RWPE2 (cell line): ENCODE results near the gene ZNF891.

Experiments
- ATAC-seq: fragments of 200-7000 bp; cut with Tn5 transposase; 3 replicates; pipeline ENCODE4 v1.9.1; 2021; ENCODE audit warnings: low read depth
- DNase-seq: peaks from one replicate; pipeline ENCODE4 v3.0.0-alpha.2; 2020; ENCODE audit warnings: low spot score
- H3K27ac ChIP-seq: fragments of 450-650 bp; 2 replicates; pipeline ENCODE4 v1.5.1; 2017; ENCODE audit warnings: mild to moderate bottlenecking; ENCODE audit not compliant: poor library complexity, severe bottlenecking
- H3K27me3 ChIP-seq: fragments of 250-450 bp; sonication (Bioruptor Pico); 2 replicates; pipeline ENCODE4 v1.5.1; 2021; ENCODE audit warnings: mild to moderate bottlenecking, moderate library complexity; ENCODE audit not compliant: insufficient read depth, poor library complexity, severe bottlenecking
- H3K36me3 ChIP-seq: fragments of 250-450 bp; sonication (Bioruptor Pico); 2 replicates; pipeline ENCODE4 v1.5.1; 2020; ENCODE audit warnings: low read depth, mild to moderate bottlenecking, moderate library complexity
- H3K4me1 ChIP-seq: fragments of 250-450 bp; sonication (Bioruptor Pico); 2 replicates; pipeline ENCODE4 v1.5.1; 2021; ENCODE audit warnings: mild to moderate bottlenecking, moderate library complexity; ENCODE audit not compliant: insufficient read depth, poor library complexity, severe bottlenecking
- H3K4me3 ChIP-seq: fragments of 250-450 bp; sonication (Bioruptor Pico); 2 replicates; pipeline ENCODE4 v1.5.1; 2021; ENCODE audit warnings: mild to moderate bottlenecking, moderate library complexity; ENCODE audit not compliant: severe bottlenecking
- H3K9me3 ChIP-seq: fragments of 250-450 bp; sonication (Bioruptor Pico); 2 replicates; pipeline ENCODE4 v1.5.1; 2021; ENCODE audit warnings: mild to moderate bottlenecking, moderate library complexity; ENCODE audit not compliant: severe bottlenecking
- CTCF ChIP-seq: fragments of 450-650 bp; IDR thresholded peaks from one replicate; pipeline ENCODE4 v1.5.1; 2017; ENCODE audit warnings: mild to moderate bottlenecking, moderate library complexity; ENCODE audit not compliant: poor library complexity, severe bottlenecking

The ZNF891 gene

GRCh38 chr12:133130038-133130807 is at the start of gene ZNF891, which contains the start of gene ZNF10:
Gene ZNF891, minus strand, starts transcription at chr12:133130274. Its CDS starts 8,356 bp downstream, at chr12:133121918.
Gene ZNF10, plus strand, starts transcription at chr12:133130627. Its CDS starts 13,866 bp downstream, at chr12:133144493.
- TF ChIP-seq CTCF: no peak
- Histone ChIP-seq H3K27ac (peak within 1 kb of the TSS; percentile 77), H3K36me3 (peaks cover 13% of the 10 kb centered on the region), H3K4me3 (peak within 1 kb of the TSS; percentile 64), H3K4me1 (no peaks in the 10 kb centered on the region), H3K27me3 (no peaks in the 10 kb centered on the region), H3K9me3 (peaks cover 12% of the 10 kb centered on the region)
- DNase-seq (peak; percentile 94), ATAC-seq (peak; percentile 98)

- no peaks in the 10 kb centered on the region for H3K36me3 ChIP-seq
- H3K27me3 ChIP-seq: no peaks in the 10 kb centered on the region
- no peak for DNase-seq
- no peak for ATAC-seq
- H3K4me3 ChIP-seq: no peak overlapping the region
- no peaks in the 10 kb centered on the region for H3K4me1 ChIP-seq
- no peak overlapping the region for H3K27ac ChIP-seq
- TF ChIP-seq CTCF: no peak
- H3K9me3 ChIP-seq: peaks cover 16% of the 10 kb centered on the region
These were observed 44.8 kb upstream of the ZNF891 start for GRCh38 chr12:133174901-133175300.

- Histone ChIP-seq H3K4me3 (no peak overlapping the region), H3K9me3 (peaks cover 16% of the 10 kb centered on the region), H3K4me1 (no peaks in the 10 kb centered on the region), H3K36me3 (no peaks in the 10 kb centered on the region), H3K27me3 (no peaks in the 10 kb centered on the region), H3K27ac (no peak overlapping the region)
- no peak for TF ChIP-seq CTCF
- no peak for DNase-seq
- no peak for ATAC-seq
These were observed 42.4 kb upstream of the ZNF891 start for GRCh38 chr12:133172491-133172890.

- no peak for TF ChIP-seq CTCF
- no peaks in the 10 kb centered on the region for H3K4me1 ChIP-seq
- no peak for ATAC-seq
- DNase-seq: no peak
- no peak overlapping the region for H3K4me3 ChIP-seq
- H3K36me3 ChIP-seq: no peaks in the 10 kb centered on the region
- H3K9me3 ChIP-seq: peaks cover 16% of the 10 kb centered on the region
- no peak overlapping the region for H3K27ac ChIP-seq
- no peaks in the 10 kb centered on the region for H3K27me3 ChIP-seq
These were observed 35.7 kb upstream of the ZNF891 start for GRCh38 chr12:133165776-133166175.

- Histone ChIP-seq H3K36me3 (peaks cover 41% of the 10 kb centered on the region), H3K9me3 (peaks cover 35% of the 10 kb centered on the region), H3K27me3 (no peaks in the 10 kb centered on the region), H3K27ac (no peak overlapping the region), H3K4me1 (no peaks in the 10 kb centered on the region), H3K4me3 (no peak overlapping the region)
- DNase-seq (no peak), ATAC-seq (no peak)
- TF ChIP-seq CTCF: no peak
These were observed 26.1 kb upstream of the ZNF891 start for GRCh38 chr12:133156125-133156690.
